Activated T-cell treated with anti-CD3 and anti-CD28 coated beads, Interleukin-2, amount 50 U/mL, for 72 hours (primary cell): Measurements from ENCODE around the gene PER3. TPM values are rescaled to one million over a fixed set of nuclear protein-coding genes. Genes with fewer than 3 reads are reported as not detected.

Experiments used
- ATAC-seq, 2 donors: fragments of 150-1000 bp; cut with Tn5 transposase; replicated peaks in 1 of 2; 2 replicates each; pipeline ENCODE4 v1.10.0; 2021; ENCODE audit warnings: moderate library complexity in 2 of 2, mild to moderate bottlenecking in 1 of 2
- DNase-seq, 2 donors: peaks; one replicate each; pipeline ENCODE4 v3.0.0; 2021 to 2022; ENCODE audit warnings: mixed read lengths in 1 of 2
- H3K27ac Mint-ChIP-seq: one replicate; pipeline ENCODE4 v1.8.0; 2022; ENCODE audit warnings: mild to moderate bottlenecking, moderate library complexity, mixed read lengths
- H3K27me3 Mint-ChIP-seq: one replicate; pipeline ENCODE4 v1.8.0; 2022; ENCODE audit warnings: low read depth, mixed read lengths
- H3K36me3 Mint-ChIP-seq, 2 donors: one replicate each; pipeline ENCODE4 v1.8.0; 2022; ENCODE audit warnings: mixed read lengths in 2 of 2, mild to moderate bottlenecking in 1 of 2; ENCODE audit not compliant: insufficient read depth in 2 of 2
- H3K4me1 Mint-ChIP-seq: one replicate; pipeline ENCODE4 v1.8.0; 2022; ENCODE audit warnings: low read depth, mixed read lengths
- H3K4me3 Mint-ChIP-seq, 2 donors: one replicate each; pipeline ENCODE4 v1.8.0; 2022; ENCODE audit warnings: mild to moderate bottlenecking in 2 of 2, mixed read lengths in 2 of 2, moderate library complexity in 2 of 2
- H3K9me3 Mint-ChIP-seq, 2 donors: one replicate each; pipeline ENCODE4 v1.8.0; 2022; ENCODE audit warnings: mixed read lengths in 2 of 2
- total RNA-seq, 2 donors: library from RNA; stranded (reverse); gene quantifications; one replicate each; pipeline ENCODE4 v1.2.3, GENCODE V29; 2022

PER3 gene
- total RNA-seq, 2 donors from 2014 or later: 1.2 to 1.3 TPM

- DNase-seq: no peak
- Mint-ChIP-seq H3K36me3 (no peaks in the 10 kb centered on the region), H3K27ac (no peak overlapping the region), H3K4me1 (peaks cover 9% of the 10 kb centered on the region), H3K9me3 (peaks cover 0 to 2% of the 10 kb centered on the region in 2 donors), H3K27me3 (peaks cover 17% of the 10 kb centered on the region), H3K4me3 (no peak overlapping the region)
- ATAC-seq: no peak
These were observed 109.6 kb downstream of the PER3 start for GRCh38 chr1:7893529-7894180.

Other genes with a start within 250 kb of the PER3 start
- 10 to 100 TPM; 19.7 to 21.7 TPM for gene VAMP3, start 13.0 kb upstream of the PER3 start, total RNA-seq
- not detected for gene UTS2, start 68.8 kb downstream of the PER3 start, total RNA-seq
- 10 to 100 TPM; 35.4 to 86.2 TPM for gene TNFRSF9, start 156.5 kb downstream of the PER3 start, total RNA-seq
- 100 to 1,000 TPM; 247 to 273 TPM for gene PARK7, start 177.4 kb downstream of the PER3 start, total RNA-seq
- gene ERRFI1, start 242.0 kb downstream of the PER3 start, total RNA-seq: 1 to 10 TPM; 2.6 to 3.3 TPM